GM23338 (cell line): Measurements from ENCODE around the gene TMEM256. TPM values are rescaled to one million over a fixed set of nuclear protein-coding genes. Genes with fewer than 3 reads are reported as not detected.

Experiments
- ATAC-seq: fragments of 200-7000 bp; cut with Tn5 transposase; 3 replicates; pipeline ENCODE4 v1.9.1; 2020
- DNase-seq: peaks from one replicate; pipeline ENCODE4 v3.0.0-alpha.2; 2015; ENCODE audit warnings: low spot score
- H2AFZ ChIP-seq: fragments of 200-600 bp; sonication (generic); 2 replicates; pipeline ENCODE4 v1.8.0; 2016; ENCODE audit warnings: antibody characterized with exemption, mild to moderate bottlenecking, moderate library complexity
- H3F3A ChIP-seq: fragments of 200-600 bp; sonication (generic); replicated peaks from 2 replicates; pipeline ENCODE4 v1.8.0; 2017; ENCODE audit warnings: antibody characterized with exemption, mixed run types, low read depth
- H3K27ac ChIP-seq: fragments of 200-600 bp; sonication (generic); 2 replicates; pipeline ENCODE4 v1.6.1; 2016; ENCODE audit warnings: low read depth
- H3K27me3 ChIP-seq: fragments of 200-600 bp; sonication (generic); 2 replicates; pipeline ENCODE4 v1.8.0; 2016; ENCODE audit warnings: mild to moderate bottlenecking, mixed run types, moderate library complexity; ENCODE audit not compliant: insufficient read depth
- H3K36me3 ChIP-seq: fragments of 200-600 bp; sonication (generic); 2 replicates; pipeline ENCODE4 v1.8.0; 2016; ENCODE audit warnings: mild to moderate bottlenecking; ENCODE audit not compliant: insufficient read depth
- H3K4me1 ChIP-seq: fragments of 200-600 bp; sonication (generic); 2 replicates; pipeline ENCODE4 v1.8.0; 2016; ENCODE audit warnings: mild to moderate bottlenecking, moderate library complexity; ENCODE audit not compliant: insufficient read depth
- H3K4me2 ChIP-seq: fragments of 200-600 bp; sonication (generic); 2 replicates; pipeline ENCODE4 v1.7.1; 2017; ENCODE audit warnings: mixed run types
- H3K4me3 ChIP-seq: fragments of 200-600 bp; sonication (generic); 2 replicates; pipeline ENCODE4 v1.6.1; 2016; ENCODE audit warnings: mixed run types
- H3K79me2 ChIP-seq: fragments of 200-600 bp; sonication (generic); replicated peaks from 2 replicates; pipeline ENCODE4 v1.8.0; 2017; ENCODE audit warnings: mild to moderate bottlenecking; ENCODE audit not compliant: insufficient read depth
- H3K9me2 ChIP-seq: fragments of 200-600 bp; sonication (generic); 2 replicates; pipeline ENCODE4 v1.8.0; 2017; ENCODE audit not compliant: insufficient read depth
- H4K20me1 ChIP-seq: fragments of 200-600 bp; sonication (generic); replicated peaks from 2 replicates; pipeline ENCODE4 v1.8.0; 2017; ENCODE audit warnings: mild to moderate bottlenecking; ENCODE audit not compliant: insufficient read depth
- H3K27ac Mint-ChIP-seq: 2 replicates; pipeline ENCODE4 v1.8.0; 2020; ENCODE audit warnings: inconsistent platforms, mild to moderate bottlenecking, moderate library complexity, mixed read lengths
- H3K27me3 Mint-ChIP-seq: 3 replicates; pipeline ENCODE4 v1.8.0; 2022; ENCODE audit warnings: low read depth, mild to moderate bottlenecking, moderate library complexity, mixed read lengths, inconsistent platforms; ENCODE audit not compliant: insufficient read depth, poor library complexity
- H3K36me3 Mint-ChIP-seq: 3 replicates; pipeline ENCODE4 v1.8.0; 2021; ENCODE audit warnings: low read depth, mild to moderate bottlenecking, inconsistent platforms, moderate library complexity, mixed read lengths
- H3K4me1 Mint-ChIP-seq: 3 replicates; pipeline ENCODE4 v1.8.0; 2020; ENCODE audit warnings: mild to moderate bottlenecking, inconsistent platforms, mixed read lengths
- H3K4me3 Mint-ChIP-seq: 3 replicates; pipeline ENCODE4 v1.8.0; 2021; ENCODE audit warnings: moderate library complexity, mild to moderate bottlenecking, inconsistent platforms, mixed read lengths
- H3K9me3 Mint-ChIP-seq: 3 replicates; pipeline ENCODE4 v1.8.0; 2020; ENCODE audit warnings: moderate library complexity, mild to moderate bottlenecking, inconsistent platforms, mixed read lengths
- CREB1 ChIP-seq: fragments of 250-450 bp; sonication (Bioruptor Pico); IDR thresholded peaks from 2 replicates; pipeline ENCODE4 v1.5.0; 2020; ENCODE audit warnings: low read depth, mild to moderate bottlenecking, moderate library complexity
- EZH2 ChIP-seq: fragments of 200-600 bp; sonication (generic); IDR thresholded peaks from one replicate; pipeline ENCODE4 v1.8.0; 2017; ENCODE audit warnings: antibody characterized with exemption, mild to moderate bottlenecking, low read depth; ENCODE audit not compliant: unreplicated experiment
- EZH2phosphoT487 ChIP-seq: fragments of 200-600 bp; sonication (generic); IDR thresholded peaks from one replicate; pipeline ENCODE4 v1.8.1; 2018; ENCODE audit warnings: antibody characterized with exemption; ENCODE audit not compliant: unreplicated experiment
- NANOG ChIP-seq: IDR thresholded peaks from 2 replicates; pipeline ENCODE4 v1.6.1; 2016; ENCODE audit warnings: antibody characterized with exemption, borderline replicate concordance
- POLR2AphosphoS5 ChIP-seq: IDR thresholded peaks from 2 replicates; pipeline ENCODE4 v1.6.1; 2016; ENCODE audit warnings: antibody characterized with exemption, low read depth
- STAT1 ChIP-seq: IDR thresholded peaks from one replicate; pipeline ENCODE4 v1.6.1; 2016; ENCODE audit warnings: antibody characterized with exemption; ENCODE audit not compliant: unreplicated experiment
- ZNF114 ChIP-seq: fragments of 250-450 bp; sonication (Bioruptor Pico); IDR thresholded peaks from 2 replicates; pipeline ENCODE4 v1.5.0; 2020; ENCODE audit warnings: mild to moderate bottlenecking, moderate library complexity
- polyA plus RNA-seq: library from polyadenylated mRNA; unstranded; fragments of >200 nt; fragmentation: Nextera tagmentation; extraction: Ambion mirVana; gene quantifications from 2 replicates; pipeline ENCODE4 v1.2.1, GENCODE V29; 2016
- total RNA-seq: library from RNA; depleted of rRNA; stranded (reverse); fragments of >200 nt; shearing (Covaris generic); gene quantifications from 2 replicates; pipeline ENCODE4 v1.2.3, GENCODE V29; 2014
- TF ChIP-seq, protein P1 (sequence below): fragments of 250-450 bp; sonication (Bioruptor Pico); IDR thresholded peaks from 2 replicates; pipeline ENCODE4 v1.5.0; 2020; ENCODE audit warnings: mild to moderate bottlenecking, moderate library complexity
- TF ChIP-seq, protein P2 (sequence below): IDR thresholded peaks from 2 replicates; pipeline ENCODE4 v1.6.1; 2016; ENCODE audit warnings: antibody characterized with exemption

TMEM256 gene
- total and polyA plus RNA-seq, 2 experiments from 2014 or later = 127 to 197 TPM

DNA sequence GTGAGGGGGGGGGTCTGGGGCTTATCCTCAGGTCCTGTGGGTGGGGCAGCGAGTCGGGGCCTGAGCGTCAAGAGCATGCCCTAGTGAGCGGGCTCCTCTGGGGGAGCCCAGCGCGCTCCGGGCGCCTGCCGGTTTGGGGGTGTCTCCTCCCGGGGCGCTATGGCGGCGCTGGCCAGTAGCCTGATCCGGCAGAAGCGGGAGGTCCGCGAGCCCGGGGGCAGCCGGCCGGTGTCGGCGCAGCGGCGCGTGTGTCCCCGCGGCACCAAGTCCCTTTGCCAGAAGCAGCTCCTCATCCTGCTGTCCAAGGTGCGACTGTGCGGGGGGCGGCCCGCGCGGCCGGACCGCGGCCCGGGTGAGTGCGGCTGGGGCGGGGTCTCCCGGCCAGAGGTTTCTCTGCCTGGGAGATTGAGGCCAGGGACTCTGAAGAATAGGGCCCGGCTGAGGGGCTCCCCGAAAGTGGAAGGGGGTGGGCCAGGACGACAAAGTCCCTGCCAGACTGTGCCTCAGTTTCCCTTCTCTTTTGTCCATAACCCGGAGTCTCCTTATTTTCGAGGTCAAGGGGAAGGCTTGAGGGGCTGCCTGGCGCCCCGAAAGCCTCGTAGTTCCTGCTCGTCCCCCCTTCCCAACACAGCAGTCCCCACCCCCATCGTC lies 35.7 kb upstream of the TMEM256 start, which contains the start of gene FGF11:
Gene FGF11, plus strand, starts transcription at position 51 of the 651 bp plus-strand sequence. Its CDS starts 109 bp downstream, at position 160.
- ATAC-seq (no peak; the same call in 2 of the 3 replicates), DNase-seq (peak; percentile 35)
- Mint-ChIP-seq H3K4me1 (peaks cover 33% of the 10 kb centered on the region), H3K27ac (peak within 1 kb of the TSS; percentile 98), H3K4me3 (peak within 1 kb of the TSS; percentile 96), H3K9me3 (no peaks in the 10 kb centered on the region), H3K27me3 (peaks cover 52% of the 10 kb centered on the region), H3K36me3 (no peaks in the 10 kb centered on the region; the same call in 2 of the 3 replicates)
- Histone ChIP-seq H3K27me3 (peaks cover 46% of the 10 kb centered on the region), H3F3A (peaks cover 47% of the 10 kb centered on the region), H3K4me2 (peak within 1 kb of the TSS; percentile 76), H3K4me1 (peaks cover 32% of the 10 kb centered on the region), H3K9me2 (no peaks in the 10 kb centered on the region), H4K20me1 (peaks cover 3% of the 10 kb centered on the region; the same call in 1 of the 2 replicates), H3K79me2 (no peaks in the 10 kb centered on the region), H2AFZ (peak within 1 kb of the TSS; percentile 72), H3K36me3 (no peaks in the 10 kb centered on the region), H3K4me3 (peak within 1 kb of the TSS; percentile 98), H3K27ac (peak within 1 kb of the TSS; percentile 95)
- TF ChIP-seq, protein P1, sequence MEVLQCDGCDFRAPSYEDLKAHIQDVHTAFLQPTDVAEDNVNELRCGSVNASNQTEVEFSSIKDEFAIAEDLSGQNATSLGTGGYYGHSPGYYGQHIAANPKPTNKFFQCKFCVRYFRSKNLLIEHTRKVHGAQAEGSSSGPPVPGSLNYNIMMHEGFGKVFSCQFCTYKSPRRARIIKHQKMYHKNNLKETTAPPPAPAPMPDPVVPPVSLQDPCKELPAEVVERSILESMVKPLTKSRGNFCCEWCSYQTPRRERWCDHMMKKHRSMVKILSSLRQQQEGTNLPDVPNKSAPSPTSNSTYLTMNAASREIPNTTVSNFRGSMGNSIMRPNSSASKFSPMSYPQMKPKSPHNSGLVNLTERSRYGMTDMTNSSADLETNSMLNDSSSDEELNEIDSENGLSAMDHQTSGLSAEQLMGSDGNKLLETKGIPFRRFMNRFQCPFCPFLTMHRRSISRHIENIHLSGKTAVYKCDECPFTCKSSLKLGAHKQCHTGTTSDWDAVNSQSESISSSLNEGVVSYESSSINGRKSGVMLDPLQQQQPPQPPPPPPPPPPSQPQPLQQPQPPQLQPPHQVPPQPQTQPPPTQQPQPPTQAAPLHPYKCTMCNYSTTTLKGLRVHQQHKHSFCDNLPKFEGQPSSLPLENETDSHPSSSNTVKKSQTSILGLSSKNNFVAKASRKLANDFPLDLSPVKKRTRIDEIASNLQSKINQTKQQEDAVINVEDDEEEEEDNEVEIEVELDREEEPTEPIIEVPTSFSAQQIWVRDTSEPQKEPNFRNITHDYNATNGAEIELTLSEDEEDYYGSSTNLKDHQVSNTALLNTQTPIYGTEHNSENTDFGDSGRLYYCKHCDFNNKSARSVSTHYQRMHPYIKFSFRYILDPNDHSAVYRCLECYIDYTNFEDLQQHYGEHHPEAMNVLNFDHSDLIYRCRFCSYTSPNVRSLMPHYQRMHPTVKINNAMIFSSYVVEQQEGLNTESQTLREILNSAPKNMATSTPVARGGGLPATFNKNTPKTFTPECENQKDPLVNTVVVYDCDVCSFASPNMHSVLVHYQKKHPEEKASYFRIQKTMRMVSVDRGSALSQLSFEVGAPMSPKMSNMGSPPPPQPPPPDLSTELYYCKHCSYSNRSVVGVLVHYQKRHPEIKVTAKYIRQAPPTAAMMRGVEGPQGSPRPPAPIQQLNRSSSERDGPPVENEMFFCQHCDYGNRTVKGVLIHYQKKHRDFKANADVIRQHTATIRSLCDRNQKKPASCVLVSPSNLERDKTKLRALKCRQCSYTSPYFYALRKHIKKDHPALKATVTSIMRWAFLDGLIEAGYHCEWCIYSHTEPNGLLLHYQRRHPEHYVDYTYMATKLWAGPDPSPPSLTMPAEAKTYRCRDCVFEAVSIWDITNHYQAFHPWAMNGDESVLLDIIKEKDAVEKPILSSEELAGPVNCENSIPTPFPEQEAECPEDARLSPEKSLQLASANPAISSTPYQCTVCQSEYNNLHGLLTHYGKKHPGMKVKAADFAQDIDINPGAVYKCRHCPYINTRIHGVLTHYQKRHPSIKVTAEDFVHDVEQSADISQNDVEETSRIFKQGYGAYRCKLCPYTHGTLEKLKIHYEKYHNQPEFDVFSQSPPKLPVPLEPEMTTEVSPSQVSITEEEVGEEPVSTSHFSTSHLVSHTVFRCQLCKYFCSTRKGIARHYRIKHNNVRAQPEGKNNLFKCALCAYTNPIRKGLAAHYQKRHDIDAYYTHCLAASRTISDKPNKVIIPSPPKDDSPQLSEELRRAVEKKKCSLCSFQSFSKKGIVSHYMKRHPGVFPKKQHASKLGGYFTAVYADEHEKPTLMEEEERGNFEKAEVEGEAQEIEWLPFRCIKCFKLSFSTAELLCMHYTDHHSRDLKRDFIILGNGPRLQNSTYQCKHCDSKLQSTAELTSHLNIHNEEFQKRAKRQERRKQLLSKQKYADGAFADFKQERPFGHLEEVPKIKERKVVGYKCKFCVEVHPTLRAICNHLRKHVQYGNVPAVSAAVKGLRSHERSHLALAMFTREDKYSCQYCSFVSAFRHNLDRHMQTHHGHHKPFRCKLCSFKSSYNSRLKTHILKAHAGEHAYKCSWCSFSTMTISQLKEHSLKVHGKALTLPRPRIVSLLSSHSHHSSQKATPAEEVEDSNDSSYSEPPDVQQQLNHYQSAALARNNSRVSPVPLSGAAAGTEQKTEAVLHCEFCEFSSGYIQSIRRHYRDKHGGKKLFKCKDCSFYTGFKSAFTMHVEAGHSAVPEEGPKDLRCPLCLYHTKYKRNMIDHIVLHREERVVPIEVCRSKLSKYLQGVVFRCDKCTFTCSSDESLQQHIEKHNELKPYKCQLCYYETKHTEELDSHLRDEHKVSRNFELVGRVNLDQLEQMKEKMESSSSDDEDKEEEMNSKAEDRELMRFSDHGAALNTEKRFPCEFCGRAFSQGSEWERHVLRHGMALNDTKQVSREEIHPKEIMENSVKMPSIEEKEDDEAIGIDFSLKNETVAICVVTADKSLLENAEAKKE (CRISPR knock-in tag) = no peak
- no peak for TF ChIP-seq NANOG
- TF ChIP-seq, protein P2, sequence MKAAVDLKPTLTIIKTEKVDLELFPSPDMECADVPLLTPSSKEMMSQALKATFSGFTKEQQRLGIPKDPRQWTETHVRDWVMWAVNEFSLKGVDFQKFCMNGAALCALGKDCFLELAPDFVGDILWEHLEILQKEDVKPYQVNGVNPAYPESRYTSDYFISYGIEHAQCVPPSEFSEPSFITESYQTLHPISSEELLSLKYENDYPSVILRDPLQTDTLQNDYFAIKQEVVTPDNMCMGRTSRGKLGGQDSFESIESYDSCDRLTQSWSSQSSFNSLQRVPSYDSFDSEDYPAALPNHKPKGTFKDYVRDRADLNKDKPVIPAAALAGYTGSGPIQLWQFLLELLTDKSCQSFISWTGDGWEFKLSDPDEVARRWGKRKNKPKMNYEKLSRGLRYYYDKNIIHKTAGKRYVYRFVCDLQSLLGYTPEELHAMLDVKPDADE = no peak
- TF ChIP-seq POLR2AphosphoS5 = no peak
- no peak for TF ChIP-seq EZH2phosphoT487
- TF ChIP-seq CREB1 = no peak
- TF ChIP-seq EZH2 = no peak
- no peak for TF ChIP-seq ZNF114 (CRISPR knock-in tag)
- TF ChIP-seq STAT1 = no peak
